Gastrocnemius medialis (tissue), 4 donors: ENCODE results near the gene LMBR1. TPM values are rescaled to one million over a fixed set of nuclear protein-coding genes. Genes with fewer than 3 reads are reported as not detected.

Source experiments
- ATAC-seq, 2 donors: fragments of 150-250 bp; one replicate each; pipeline ENCODE4 v1.9.1; 2016
- DNase-seq, 2 donors: peaks; one replicate each; pipeline ENCODE4 v3.0.0-alpha.2; 2019
- H3K27ac ChIP-seq, 4 donors: fragments of 200-600 bp; sonication (generic); 1 replicate in 1 of 4; 2 replicates in 3 of 4; pipeline ENCODE4 v1.5.1; 2016 to 2018; ENCODE audit warnings: mild to moderate bottlenecking in 2 of 4, moderate library complexity in 1 of 4
- H3K27me3 ChIP-seq, 3 donors: fragments of 200-600 bp; sonication (generic) in 2 of 3; 1 replicate in 1 of 3; 2 replicates in 2 of 3; pipeline versions ENCODE4 v1.5.1 to v1.6.0; 2016 to 2019; ENCODE audit warnings: mild to moderate bottlenecking in 1 of 3, moderate library complexity in 1 of 3
- H3K36me3 ChIP-seq, 2 donors: fragments of 200-600 bp; sonication (generic) in 1 of 2; one replicate each; pipeline ENCODE4 v1.5.1; 2017 to 2018
- H3K4me1 ChIP-seq, 2 donors: fragments of 200-600 bp; sonication (generic) in 1 of 2; one replicate each; pipeline ENCODE4 v1.5.1; 2016 to 2017; ENCODE audit warnings: mild to moderate bottlenecking in 2 of 2
- H3K4me3 ChIP-seq, 4 donors: fragments of 200-600 bp; sonication (generic) in 3 of 4; 1 replicate in 1 of 4; 2 replicates in 3 of 4; pipeline ENCODE4 v1.5.1; 2016 to 2019; ENCODE audit warnings: mild to moderate bottlenecking in 2 of 4
- H3K9me3 ChIP-seq, 3 donors: fragments of 200-600 bp; sonication (generic) in 2 of 3; 1 replicate in 1 of 3; 2 replicates in 2 of 3; pipeline ENCODE4 v1.5.1; 2016 to 2019
- CTCF ChIP-seq, 5 experiments: fragments of 450-650 bp in 3 of 5; fragments of 200-600 bp in 2 of 5; sonication (generic) in 2 of 5; IDR thresholded peaks in 4 of 5; conservative IDR thresholded peaks in 1 of 5; 1 replicate in 4 of 5; 2 replicates in 1 of 5; pipeline ENCODE4 v1.5.1; 2016 to 2019; ENCODE audit warnings: antibody characterized with exemption in 5 of 5, mild to moderate bottlenecking in 3 of 5, moderate library complexity in 3 of 5
- POLR2A ChIP-seq, 2 donors: fragments of 450-650 bp; IDR thresholded peaks; one replicate each; pipeline ENCODE4 v1.6.1; 2017; ENCODE audit warnings: antibody characterized with exemption in 2 of 2, mild to moderate bottlenecking in 2 of 2, moderate library complexity in 2 of 2
- in situ Hi-C, 4 donors: fragments of 200-750 bp; cut with MboI; loops; one replicate each; pipeline versions ENCODE4 v1.15.0 to v1.8.0; 2017; ENCODE audit warnings: low sequenced_read_pairs in 4 of 4
- intact Hi-C: fragments of 100-400 bp; cut with DNase I; formaldehyde crosslinking; loops from one replicate; pipeline ENCODE4 v1.15.1; 2023; ENCODE audit warnings: low total_unique reads
- total RNA-seq, 4 donors: library from RNA; depleted of rRNA; stranded (reverse); fragments of >200 nt; gene quantifications; one replicate each; pipeline versions ENCODE4 v1.1.0 to v1.2.3, GENCODE V29; 2016

Gene LMBR1
- total RNA-seq, 4 donors from 2014 or later, result 27.9 to 87.0 (median 35.3) TPM

DNA sequence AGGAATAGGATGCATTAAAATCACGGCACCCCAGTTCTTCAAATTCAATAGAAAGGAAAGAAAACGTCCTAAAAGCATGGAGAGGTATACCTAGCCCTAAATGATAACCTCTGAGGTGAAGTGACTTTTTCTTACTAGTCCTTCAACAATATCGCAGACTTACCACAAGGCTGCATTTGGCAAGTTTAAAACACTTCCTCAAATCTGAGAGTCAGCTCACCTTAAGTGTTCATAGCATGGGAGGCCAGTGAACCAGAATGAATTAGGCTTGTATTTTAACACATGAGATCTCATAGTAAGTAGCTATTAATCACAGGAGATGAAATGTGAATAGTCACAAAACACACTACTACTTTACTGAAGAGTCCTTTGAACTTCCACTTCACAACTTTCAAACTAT lies 128.2 kb downstream of the LMBR1 start:
- no peak for DNase-seq
- intact Hi-C loops, result no loop called here

DNA sequence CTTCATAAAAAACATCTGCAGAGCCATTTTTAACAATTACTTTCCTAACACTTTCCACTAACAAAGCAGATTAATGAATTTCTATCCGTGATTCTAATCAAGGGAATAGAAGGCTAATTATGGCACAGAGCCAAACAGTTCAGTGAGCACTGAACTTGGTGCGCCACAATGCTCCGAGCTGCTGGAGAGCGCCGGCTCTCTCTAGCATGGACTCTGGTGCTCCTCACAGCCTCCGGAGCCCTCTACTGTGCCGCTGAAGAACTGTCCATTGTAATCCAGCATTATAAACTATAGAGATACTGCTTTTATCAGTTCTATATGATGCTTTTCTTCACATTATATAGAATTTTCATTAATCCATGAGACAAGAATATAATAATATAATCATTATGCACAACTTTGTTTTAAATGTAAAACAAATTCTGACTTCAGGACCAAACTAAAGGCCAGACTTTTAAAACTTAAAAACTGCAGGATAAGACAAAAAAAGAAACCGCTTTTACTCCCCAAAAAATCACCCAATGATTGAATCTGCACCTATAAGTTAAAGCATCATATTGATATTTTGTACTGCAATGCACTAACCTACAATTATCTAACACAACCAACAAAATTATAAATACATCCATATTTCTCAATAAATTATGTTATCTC lies 128.8 kb downstream of the LMBR1 start:
- peak; percentile 33 to 62 for ATAC-seq
- H3K27me3 ChIP-seq, result no peaks in the 10 kb centered on the region
- H3K4me1 ChIP-seq, result peaks cover 0 to 3% of the 10 kb centered on the region in 2 donors
- no peak overlapping the region for H3K27ac ChIP-seq
- H3K4me3 ChIP-seq, result no peak overlapping the region
- in situ Hi-C loops, result no loop called here
- DNase-seq, result peak in 1 of 2 donors; percentile 23
- intact Hi-C loops, result no loop called here
- TF ChIP-seq POLR2A (IDR thresholded peaks at IDR 0.05) (no peak), CTCF (IDR thresholded peaks at IDR 0.05 in 4 of 5, conservative IDR thresholded peaks at IDR 0.05 in 1 of 5) (peak in 3 of 5 experiments; percentile 21 to 53 (median 44))
- no peaks in the 10 kb centered on the region for H3K9me3 ChIP-seq
- peaks cover 0 to 19% of the 10 kb centered on the region in 2 donors for H3K36me3 ChIP-seq

More for the DNA sequence above, 128.2 kb downstream of the LMBR1 start:
- Histone ChIP-seq H3K9me3 (no peaks in the 10 kb centered on the region), H3K4me3 (no peak overlapping the region), H3K4me1 (peaks cover 0 to 3% of the 10 kb centered on the region in 2 donors), H3K27ac (no peak overlapping the region), H3K36me3 (peaks cover 0 to 19% of the 10 kb centered on the region in 2 donors), H3K27me3 (no peaks in the 10 kb centered on the region)
- in situ Hi-C loops, result no loop called here
- TF ChIP-seq POLR2A (IDR thresholded peaks at IDR 0.05), result no peak
- TF ChIP-seq CTCF (IDR thresholded peaks at IDR 0.05 in 4 of 5, conservative IDR thresholded peaks at IDR 0.05 in 1 of 5), result no peak
- ATAC-seq, result no peak

DNA sequence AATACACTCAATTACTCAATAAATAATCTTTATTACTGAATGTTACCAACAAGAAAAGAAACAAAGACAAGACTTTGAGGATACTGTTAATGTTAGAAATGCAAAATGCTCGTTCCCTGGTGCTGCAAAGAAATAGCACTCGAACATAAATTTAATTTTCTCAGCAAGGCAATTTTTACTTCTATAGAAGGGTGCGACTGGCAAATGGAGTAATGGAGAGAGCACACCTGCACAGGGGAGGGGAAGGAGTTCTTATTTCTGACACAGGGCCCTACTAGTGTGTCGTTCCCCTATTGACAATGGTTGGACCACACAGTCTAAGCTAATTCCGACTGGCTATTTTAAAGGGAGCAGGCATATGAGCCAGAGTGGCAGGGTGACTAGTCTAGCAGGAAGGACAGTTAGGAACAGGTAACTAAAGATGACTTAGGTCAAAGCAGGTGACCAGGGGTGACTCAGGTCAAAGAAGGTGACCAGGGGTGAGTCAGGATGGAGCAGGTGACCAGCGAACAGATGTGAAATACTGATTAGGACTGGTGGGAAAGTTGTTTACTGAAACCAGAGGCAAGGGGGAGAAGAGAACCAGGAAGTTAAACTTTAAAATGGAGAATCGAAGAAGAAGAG lies 133.3 kb downstream of the LMBR1 start:
- ATAC-seq, result no peak
- intact Hi-C loops (no loop called here), in situ Hi-C loops (no loop called here)
- Histone ChIP-seq H3K4me1 (no peaks in the 10 kb centered on the region), H3K27me3 (no peaks in the 10 kb centered on the region), H3K36me3 (peaks cover 0 to 19% of the 10 kb centered on the region in 2 donors), H3K4me3 (no peak overlapping the region), H3K9me3 (no peaks in the 10 kb centered on the region), H3K27ac (no peak overlapping the region)
- TF ChIP-seq CTCF (IDR thresholded peaks at IDR 0.05 in 4 of 5, conservative IDR thresholded peaks at IDR 0.05 in 1 of 5) (no peak), POLR2A (IDR thresholded peaks at IDR 0.05) (no peak)
- no peak for DNase-seq

DNA sequence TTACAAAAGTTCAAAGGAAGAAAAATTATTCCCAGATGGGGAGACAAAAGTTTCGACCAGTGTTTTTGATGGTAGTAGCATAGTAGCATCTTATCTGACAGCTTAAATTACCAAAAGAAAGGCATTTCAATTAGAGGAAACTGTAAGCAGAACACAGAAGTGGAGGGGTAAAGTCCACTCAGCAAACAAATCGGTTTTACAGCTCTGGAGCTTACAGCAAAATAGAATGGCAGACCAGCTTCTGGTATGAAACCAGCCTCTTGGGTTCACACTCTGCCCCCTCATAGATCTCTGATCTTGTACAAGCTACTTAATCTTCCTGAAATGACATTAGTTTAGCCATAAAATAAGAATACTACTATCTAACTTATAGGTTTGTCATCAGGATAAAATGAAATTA lies 133.8 kb downstream of the LMBR1 start:
- Histone ChIP-seq H3K36me3 (peaks cover 0 to 19% of the 10 kb centered on the region in 2 donors), H3K4me1 (no peaks in the 10 kb centered on the region), H3K27me3 (no peaks in the 10 kb centered on the region), H3K9me3 (no peaks in the 10 kb centered on the region), H3K4me3 (no peak overlapping the region), H3K27ac (no peak overlapping the region)
- DNase-seq (no peak), ATAC-seq (no peak)
- no peak for TF ChIP-seq POLR2A (IDR thresholded peaks at IDR 0.05)
- TF ChIP-seq CTCF (IDR thresholded peaks at IDR 0.05 in 4 of 5, conservative IDR thresholded peaks at IDR 0.05 in 1 of 5), result no peak
- intact Hi-C loops, result no loop called here
- in situ Hi-C loops, result no loop called here
